ENCODE data around the gene PKM. TPM values are rescaled to one million over a fixed set of nuclear protein-coding genes. Genes with fewer than 3 reads are reported as not detected.
A peak's percentile ranks its signal among the peaks of the same experiment; 100 is the strongest.

Gene PKM
- polyA plus RNA-seq, 1 donor (not counting 4 experiments of a cell fraction or from before 2014, with no cell fraction given), result 3,352 TPM

- H3K27ac ChIP-seq (ENCODE audit: control insufficient read depth, insufficient read depth, low read length), result peak overlapping the region; percentile 96
- peak overlapping the region; percentile 84 for H3K4me2 ChIP-seq (ENCODE audit: control insufficient read depth, extremely low read depth, insufficient read depth, low read depth, low read length)
- dilution Hi-C loops (cut with MboI; ENCODE audit: extremely low pct_ligation_motif_present, low sequenced_read_pairs), result no loop called here
- no peaks in the 10 kb centered on the region for H3K27me3 ChIP-seq (ENCODE audit: control insufficient read depth, extremely low read depth, insufficient read depth, low read length)
- H3K79me2 ChIP-seq (ENCODE audit: control insufficient read depth, insufficient read depth, low read length), result peaks cover 9% of the 10 kb centered on the region
- no peaks in the 10 kb centered on the region for H3K9me1 ChIP-seq (ENCODE audit: control insufficient read depth, extremely low read depth, insufficient read depth, low read length)
- no peak for TF ChIP-seq CTCF (optimal IDR thresholded peaks at IDR 0.05 in 1 of 3, IDR thresholded peaks at IDR 0.05 in 1 of 3, conservative IDR thresholded peaks at IDR 0.05 in 1 of 3; ENCODE audit: extremely low read depth in 1 of 3, insufficient read depth in 2 of 3, low read length in 3 of 3)
- TF ChIP-seq EZH2 (IDR thresholded peaks at IDR 0.05; ENCODE audit: low read length), result no peak
- no peak for DNase-seq (ENCODE audit: low read depth, low spot score)
- no peaks in the 10 kb centered on the region for H3K9me3 ChIP-seq (ENCODE audit: control insufficient read depth, low read depth, low read length)
- peaks cover 27% of the 10 kb centered on the region for H3K4me1 ChIP-seq (ENCODE audit: control insufficient read depth, extremely low read depth, insufficient read depth, low read length)
- peak overlapping the region; percentile 46 to 65 (median 61) for H3K4me3 ChIP-seq (ENCODE audit: control insufficient read depth in 2 of 3, extremely low read depth in 1 of 3, insufficient read depth in 2 of 3, low read depth in 1 of 3, low read length in 3 of 3)
- no peak overlapping the region for H2AFZ ChIP-seq (ENCODE audit: control insufficient read depth, low read length)
- no peak for FAIRE-seq
- H3K36me3 ChIP-seq (ENCODE audit: control insufficient read depth in 2 of 2, extremely low read depth in 1 of 2, insufficient read depth in 2 of 2, low read length in 2 of 2), result peaks cover 3 to 10% of the 10 kb centered on the region in 2 experiments
- H4K20me1 ChIP-seq (ENCODE audit: control insufficient read depth, extremely low read depth, insufficient read depth, low read length), result no peaks in the 10 kb centered on the region
- peak overlapping the region; percentile 82 for H3K9ac ChIP-seq (ENCODE audit: control insufficient read depth, extremely low read depth, insufficient read depth, low read length)
Observed at GRCh38 chr15:72236381-72237003, 5.5 kb upstream of the PKM start.

- TF ChIP-seq EZH2 (IDR thresholded peaks at IDR 0.05; ENCODE audit: low read length) (no peak), CTCF (optimal IDR thresholded peaks at IDR 0.05 in 1 of 3, IDR thresholded peaks at IDR 0.05 in 1 of 3, conservative IDR thresholded peaks at IDR 0.05 in 1 of 3; ENCODE audit: extremely low read depth in 1 of 3, insufficient read depth in 2 of 3, low read length in 3 of 3) (no peak)
- Histone ChIP-seq H3K9ac (ENCODE audit: control insufficient read depth, extremely low read depth, insufficient read depth, low read length) (no peak overlapping the region), H3K36me3 (ENCODE audit: control insufficient read depth in 2 of 2, extremely low read depth in 1 of 2, insufficient read depth in 2 of 2, low read length in 2 of 2) (peaks cover 0 to under 1% of the 10 kb centered on the region in 2 experiments), H3K4me3 (ENCODE audit: control insufficient read depth in 2 of 3, extremely low read depth in 1 of 3, insufficient read depth in 2 of 3, low read depth in 1 of 3, low read length in 3 of 3) (no peak overlapping the region), H2AFZ (ENCODE audit: control insufficient read depth, low read length) (no peak overlapping the region), H3K79me2 (ENCODE audit: control insufficient read depth, insufficient read depth, low read length) (peaks cover 17% of the 10 kb centered on the region), H3K9me1 (ENCODE audit: control insufficient read depth, extremely low read depth, insufficient read depth, low read length) (no peaks in the 10 kb centered on the region), H3K9me3 (ENCODE audit: control insufficient read depth, low read depth, low read length) (no peaks in the 10 kb centered on the region), H3K27me3 (ENCODE audit: control insufficient read depth, extremely low read depth, insufficient read depth, low read length) (no peaks in the 10 kb centered on the region), H3K27ac (ENCODE audit: control insufficient read depth, insufficient read depth, low read length) (no peak overlapping the region), H3K4me2 (ENCODE audit: control insufficient read depth, extremely low read depth, insufficient read depth, low read depth, low read length) (no peak overlapping the region), H4K20me1 (ENCODE audit: control insufficient read depth, extremely low read depth, insufficient read depth, low read length) (no peaks in the 10 kb centered on the region), H3K4me1 (ENCODE audit: control insufficient read depth, extremely low read depth, insufficient read depth, low read length) (peaks cover 27% of the 10 kb centered on the region)
- dilution Hi-C loops (cut with MboI; ENCODE audit: extremely low pct_ligation_motif_present, low sequenced_read_pairs), result no loop called here
- DNase-seq (ENCODE audit: low read depth, low spot score) (no peak), FAIRE-seq (no peak)
Observed at GRCh38 chr15:72235298-72235697, 4.3 kb upstream of the PKM start.
